WTC11 (cell line): ENCODE results near the gene KIF24.

Experiments used
- CTCF ChIP-seq: fragments of 200-600 bp; IDR thresholded peaks from 2 replicates; pipeline ENCODE4 v1.8.0; 2022; ENCODE audit warnings: antibody characterized with exemption
- ETV6 ChIP-seq: sonication (generic); formaldehyde crosslinking; IDR thresholded peaks from 2 replicates; pipeline ENCODE4 v1.8.1; 2022; ENCODE audit warnings: mild to moderate bottlenecking, missing genetic modification reagents
- FOXK1 ChIP-seq: sonication (generic); formaldehyde crosslinking; IDR thresholded peaks from 2 replicates; pipeline ENCODE4 v1.8.0; 2022; ENCODE audit warnings: mild to moderate bottlenecking, moderate library complexity, missing genetic modification reagents
- GRHL2 ChIP-seq: fragments of 250-450 bp; sonication (Bioruptor Pico); IDR thresholded peaks from 2 replicates; pipeline ENCODE4 v1.8.0; 2022; ENCODE audit warnings: mild to moderate bottlenecking, moderate library complexity; ENCODE audit not compliant: insufficient replicate concordance, severe bottlenecking
- HMGXB4 ChIP-seq: sonication (generic); formaldehyde crosslinking; IDR thresholded peaks from 2 replicates; pipeline ENCODE4 v1.8.1; 2023; ENCODE audit warnings: mild to moderate bottlenecking, moderate library complexity, missing genetic modification reagents
- IRF2 ChIP-seq: sonication (generic); formaldehyde crosslinking; IDR thresholded peaks from 2 replicates; pipeline ENCODE4 v1.8.0; 2022; ENCODE audit warnings: low read depth, missing genetic modification reagents, borderline replicate concordance
- JUN ChIP-seq: sonication (generic); formaldehyde crosslinking; IDR thresholded peaks from 2 replicates; pipeline ENCODE4 v1.8.0; 2023; ENCODE audit warnings: mild to moderate bottlenecking, missing genetic modification reagents
- NFYB ChIP-seq: sonication (generic); formaldehyde crosslinking; conservative IDR thresholded peaks from 2 replicates; pipeline ENCODE4 v1.8.0; 2022; ENCODE audit warnings: low read depth, missing genetic modification reagents
- NR1H2 ChIP-seq: sonication (generic); formaldehyde crosslinking; IDR thresholded peaks from 2 replicates; pipeline ENCODE4 v1.9.0; 2021; ENCODE audit warnings: mild to moderate bottlenecking, moderate library complexity, missing genetic modification reagents
- SP1 ChIP-seq: sonication (generic); formaldehyde crosslinking; conservative IDR thresholded peaks from 2 replicates; pipeline ENCODE4 v1.8.1; 2022; ENCODE audit warnings: missing genetic modification reagents
- TEAD4 ChIP-seq: sonication (generic); formaldehyde crosslinking; IDR thresholded peaks from 2 replicates; pipeline ENCODE4 v1.8.0; 2022; ENCODE audit warnings: mild to moderate bottlenecking, missing genetic modification reagents
- ZNF121 ChIP-seq: sonication (generic); formaldehyde crosslinking; IDR thresholded peaks from 2 replicates; pipeline ENCODE4 v1.8.0; 2023; ENCODE audit warnings: missing genetic modification reagents
- ZNF138 ChIP-seq: sonication (generic); formaldehyde crosslinking; conservative IDR thresholded peaks from 2 replicates; pipeline ENCODE4 v1.8.1; 2022; ENCODE audit warnings: mild to moderate bottlenecking, moderate library complexity, missing genetic modification reagents
- ZNF423 ChIP-seq: fragments of 250-450 bp; sonication (Bioruptor Pico); IDR thresholded peaks from 2 replicates; pipeline ENCODE4 v2.1.2; 2022; ENCODE audit warnings: mild to moderate bottlenecking, moderate library complexity

GRCh38 chr9:34291023-34291422 is 38.0 kb downstream of the KIF24 start:
- TF ChIP-seq CTCF (no peak), TEAD4 (CRISPR knock-in tag) (no peak), ZNF138 (CRISPR knock-in tag) (no peak), ZNF423 (CRISPR knock-in tag) (no peak), ETV6 (CRISPR knock-in tag) (no peak), IRF2 (CRISPR knock-in tag) (no peak), ZNF121 (no peak), NFYB (no peak), HMGXB4 (no peak), NR1H2 (no peak), JUN (CRISPR knock-in tag) (no peak), SP1 (CRISPR knock-in tag) (no peak), FOXK1 (CRISPR knock-in tag) (no peak), GRHL2 (CRISPR knock-in tag) (no peak)
